Stromal cell of bone marrow (primary cell): ENCODE results near the gene COX4I1.
"Not testable (repeated sequence)": the region's sequence is repeated elsewhere in the genome, so short reads cannot be mapped to it uniquely, and the experiment has no call there.

Source experiments
- DNase-seq: peaks from one replicate; pipeline ENCODE4 v3.0.0-alpha.2; 2012; ENCODE audit warnings: low read depth

Gene COX4I1

DNA sequence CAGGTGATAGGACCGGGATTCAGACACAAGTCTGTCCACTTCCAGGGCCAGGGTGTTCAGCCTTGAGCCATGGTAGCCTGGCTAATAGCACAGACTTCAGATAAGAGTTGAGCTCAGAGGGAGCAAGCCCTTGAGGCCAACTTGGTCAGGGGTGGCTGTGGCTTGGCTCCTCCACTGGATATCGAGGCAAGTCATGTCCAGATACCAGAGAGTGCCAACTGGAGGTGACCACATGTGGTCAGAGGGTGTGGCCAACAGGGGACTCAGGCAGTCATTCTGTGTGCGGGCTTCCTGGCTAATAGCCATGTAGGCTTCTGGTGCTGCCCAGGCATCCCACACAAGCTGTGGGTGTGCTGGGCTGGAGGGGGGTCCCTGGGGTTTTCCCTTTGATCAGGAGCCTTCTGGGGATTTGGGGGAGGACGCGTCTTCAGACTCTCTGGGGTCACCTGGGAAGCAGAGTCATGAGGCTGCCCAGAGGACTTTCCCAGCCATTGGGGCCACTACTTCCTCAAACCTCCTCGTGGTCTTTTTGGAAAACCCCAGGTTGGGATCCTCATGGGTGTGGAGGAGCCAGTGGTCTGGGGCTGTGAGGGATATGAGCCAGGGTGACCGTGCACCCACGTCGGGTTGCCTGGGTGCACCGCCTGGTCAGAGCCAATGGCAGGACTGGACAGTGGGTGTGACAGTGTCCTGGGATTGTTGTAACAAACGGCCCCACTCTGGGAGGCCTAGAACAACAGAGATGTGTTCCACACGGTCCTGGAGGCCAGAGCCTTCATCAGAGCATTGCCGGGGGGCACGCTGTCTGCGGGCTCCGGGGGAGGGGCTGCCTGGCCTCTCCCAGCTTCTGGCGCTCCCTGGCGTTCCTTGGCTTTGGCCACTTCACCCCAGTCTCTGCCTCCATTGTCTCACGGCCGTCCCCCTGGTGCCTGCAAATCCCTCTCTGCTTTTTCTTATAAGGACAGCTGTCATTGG lies 25.0 kb downstream of the COX4I1 start:
- no peak for DNase-seq

DNA sequence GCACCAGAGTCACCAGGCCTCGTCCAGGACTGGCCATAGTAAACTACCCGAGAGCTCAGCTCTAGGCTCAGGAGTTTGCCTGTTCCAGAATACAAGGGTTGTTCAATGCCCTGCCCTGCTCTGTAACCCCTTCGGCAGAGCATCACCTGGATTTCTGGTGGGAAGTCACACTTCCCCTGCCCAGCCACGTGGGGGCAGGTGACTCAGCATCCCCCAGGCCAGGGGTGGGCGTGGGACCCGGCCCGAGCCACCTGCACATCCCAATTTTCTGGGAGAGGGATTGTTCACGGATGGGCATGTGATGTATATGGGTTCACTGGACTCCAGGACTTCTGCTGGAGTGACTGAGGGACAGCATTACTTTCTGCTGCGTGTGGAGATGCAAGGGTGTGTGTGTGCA lies 25.8 kb downstream of the COX4I1 start:
- DNase-seq = no peak

DNA sequence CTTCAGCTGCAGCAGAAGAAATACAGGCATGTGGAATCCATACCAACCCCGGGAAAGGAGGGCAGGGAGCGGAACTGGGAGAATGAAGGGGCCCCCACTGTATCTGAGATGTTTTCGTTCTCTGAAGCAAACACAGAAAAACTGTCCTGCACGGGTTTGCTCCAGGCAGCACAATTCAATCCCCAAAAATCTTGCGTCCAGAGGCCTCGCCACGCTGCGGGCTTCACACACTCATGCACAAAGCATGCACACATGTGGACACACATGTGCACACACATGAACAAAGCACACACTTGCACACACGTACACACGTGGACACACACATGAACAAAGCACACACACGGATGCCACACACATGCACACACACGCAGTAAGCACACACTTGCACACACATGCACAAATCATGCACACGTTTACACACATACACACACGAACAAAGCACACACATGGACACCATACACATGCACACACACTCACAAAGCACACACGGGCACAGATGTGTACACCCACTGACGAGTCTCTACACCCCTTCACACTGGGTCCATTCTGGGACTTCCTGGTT lies 27.3 kb downstream of the COX4I1 start:
- no peak for DNase-seq

DNA sequence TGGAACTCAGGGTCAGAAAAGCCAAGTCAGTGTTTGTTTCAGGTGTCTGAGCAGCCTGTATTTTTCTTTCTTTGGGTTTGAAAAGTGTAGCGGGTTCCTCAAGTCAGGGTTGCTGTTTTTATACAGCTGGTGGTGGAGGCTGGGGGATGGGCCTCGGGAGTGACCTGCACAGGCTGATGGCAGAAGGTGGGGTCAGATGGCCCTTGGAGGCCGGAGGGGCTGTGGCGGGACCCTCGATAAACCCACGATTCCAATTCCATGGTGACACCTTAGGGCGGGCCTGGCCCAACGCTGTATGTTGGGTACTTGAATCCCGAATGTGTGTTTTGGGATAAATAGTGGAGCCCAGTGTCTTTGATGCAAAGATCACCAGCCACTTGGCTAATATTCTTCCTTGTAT lies 28.7 kb downstream of the COX4I1 start:
- no peak for DNase-seq

DNA sequence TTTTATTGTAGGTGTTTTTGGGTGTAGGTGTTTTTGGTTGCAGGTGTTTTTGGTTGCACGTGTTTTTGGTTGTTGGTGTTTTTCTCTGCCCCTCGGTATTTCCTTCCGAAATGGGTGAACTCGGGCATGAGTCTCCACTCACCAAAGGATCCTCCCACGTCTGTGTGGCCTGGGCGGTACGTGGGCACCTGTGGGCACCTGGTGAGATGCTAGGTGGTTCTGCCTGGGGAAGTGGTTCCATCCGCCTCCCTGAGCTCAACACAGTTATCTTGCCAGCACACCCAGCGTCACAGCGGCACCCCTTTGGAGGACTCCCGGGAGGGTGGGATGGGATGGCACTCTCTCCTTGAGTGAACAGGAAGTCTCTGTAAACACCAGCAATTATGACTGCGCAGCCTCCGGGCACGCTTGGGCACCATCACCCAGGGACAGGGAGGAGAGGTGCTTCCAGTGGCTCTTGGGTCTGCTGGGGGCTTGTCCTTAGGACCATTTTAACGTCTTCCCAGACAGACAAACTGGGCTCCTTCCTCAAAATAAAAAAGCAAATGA lies 29.8 kb downstream of the COX4I1 start:
- DNase-seq = no peak

DNA sequence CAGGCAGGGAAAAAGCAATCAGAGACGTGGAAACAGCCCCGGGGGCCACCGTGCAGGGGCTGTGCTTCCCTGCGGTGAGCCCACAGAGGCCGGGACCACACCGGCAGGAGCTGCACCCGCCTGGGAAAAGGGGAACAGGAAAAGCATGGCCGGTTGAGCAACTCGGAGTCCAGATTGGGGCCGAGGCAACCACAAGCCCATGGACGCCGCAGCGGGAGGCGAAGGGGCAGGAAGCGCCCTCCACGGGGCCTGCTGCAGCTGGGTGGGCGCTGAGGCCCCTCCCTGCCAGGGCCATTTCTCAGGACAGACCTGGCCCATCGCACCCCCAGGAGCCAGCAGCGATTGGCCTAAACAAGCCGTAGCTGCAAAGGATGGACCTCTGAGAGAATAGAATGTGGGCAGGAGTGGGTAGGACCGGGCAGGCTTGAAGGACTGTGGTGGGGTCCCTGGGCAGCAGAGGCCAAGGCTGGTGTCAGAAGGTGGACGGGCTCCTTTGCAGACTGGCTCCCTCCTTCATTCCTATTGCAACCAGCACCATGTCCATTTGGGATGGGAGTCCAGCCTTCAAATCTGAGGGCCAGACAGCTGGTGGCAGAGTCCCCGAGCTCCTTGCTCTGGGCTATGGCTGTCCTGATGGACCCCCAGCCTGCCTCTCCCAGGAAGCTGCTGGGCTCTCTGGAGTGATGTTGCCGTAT lies 30.4 kb downstream of the COX4I1 start:
- no peak for DNase-seq

DNA sequence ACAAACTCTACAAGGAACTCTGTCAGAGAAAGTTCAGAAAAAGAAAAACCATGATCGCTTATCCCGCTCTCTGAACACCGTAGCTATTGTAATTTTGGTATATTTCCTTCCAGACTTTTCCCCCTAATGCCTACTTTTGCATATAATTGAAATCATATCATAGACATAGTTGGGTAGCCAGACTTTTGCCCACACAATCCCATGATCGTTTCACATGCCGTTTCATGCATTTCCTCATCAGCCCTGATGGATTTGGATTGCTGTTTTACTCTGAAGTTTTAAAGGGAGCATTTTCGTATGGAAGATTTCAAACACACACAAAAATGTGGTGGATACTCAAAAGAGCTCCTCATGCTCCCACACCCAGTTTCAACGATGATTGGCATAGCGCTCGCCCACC lies 31.3 kb downstream of the COX4I1 start:
- no peak for DNase-seq

DNA sequence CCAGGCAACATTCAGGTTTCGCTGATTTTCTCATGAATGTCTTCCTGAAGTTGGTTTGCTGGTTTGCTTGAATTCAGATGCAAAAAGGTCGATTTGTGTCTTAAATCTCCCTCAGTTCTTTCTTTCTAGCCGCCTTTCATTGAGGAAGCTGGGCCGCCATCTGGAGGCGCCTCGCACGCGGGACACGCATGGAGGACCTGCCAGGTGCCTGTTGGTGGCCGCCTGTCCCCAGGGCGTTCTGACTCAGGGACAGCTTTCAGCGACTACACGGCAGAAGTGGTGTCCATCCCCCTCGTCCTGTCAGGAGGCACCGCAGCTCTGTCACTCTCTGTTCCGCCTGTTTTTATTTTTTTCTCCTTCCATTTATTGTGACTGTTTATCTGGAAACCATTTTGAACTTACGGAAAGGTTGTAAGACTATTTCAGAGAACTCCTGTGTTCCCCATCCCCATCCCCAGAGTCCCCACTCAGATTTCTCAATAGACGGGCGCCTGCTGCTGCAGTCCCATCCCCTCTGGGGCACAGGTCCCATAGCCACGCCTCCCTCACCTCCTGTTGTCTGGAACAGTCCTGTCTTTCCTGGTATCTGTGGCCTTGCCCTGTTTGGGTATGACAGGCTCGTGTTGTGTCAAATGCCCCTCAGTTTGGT lies 33.2 kb downstream of the COX4I1 start:
- no peak for DNase-seq

DNA sequence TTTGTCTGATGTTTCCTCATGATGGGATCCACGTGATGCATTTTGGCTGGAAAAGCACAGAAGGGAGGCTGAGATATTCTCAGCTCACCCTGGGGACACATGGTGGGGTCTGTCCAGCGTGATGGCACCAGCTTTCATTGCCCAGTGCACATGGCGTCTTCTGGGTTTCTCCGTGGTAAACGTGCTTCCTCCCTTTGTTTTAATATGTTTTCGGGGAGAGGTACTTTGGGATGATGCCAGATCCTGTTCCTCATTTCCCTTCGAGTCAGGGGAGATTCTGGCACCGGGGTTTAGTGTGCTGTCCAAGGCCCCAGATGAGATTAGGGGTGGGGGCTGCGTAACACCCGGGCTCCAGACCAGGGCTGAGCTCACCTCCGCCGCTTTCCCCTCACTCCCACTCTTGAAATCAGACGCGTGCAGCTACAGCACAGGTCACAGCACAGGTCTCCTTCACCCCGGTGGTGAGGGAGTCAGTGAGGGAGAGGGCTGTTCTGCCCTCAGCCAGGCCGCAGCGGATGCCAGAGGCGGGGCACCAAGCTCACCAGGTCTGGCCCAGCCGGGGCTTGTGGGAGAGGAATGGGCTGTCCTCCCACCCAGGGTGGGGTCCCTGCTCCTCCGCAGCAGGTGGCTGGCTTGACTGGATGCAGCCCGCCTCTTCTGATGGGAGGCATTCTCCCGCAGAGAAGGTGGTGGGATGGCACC lies 33.9 kb downstream of the COX4I1 start:
- DNase-seq = no peak

DNA sequence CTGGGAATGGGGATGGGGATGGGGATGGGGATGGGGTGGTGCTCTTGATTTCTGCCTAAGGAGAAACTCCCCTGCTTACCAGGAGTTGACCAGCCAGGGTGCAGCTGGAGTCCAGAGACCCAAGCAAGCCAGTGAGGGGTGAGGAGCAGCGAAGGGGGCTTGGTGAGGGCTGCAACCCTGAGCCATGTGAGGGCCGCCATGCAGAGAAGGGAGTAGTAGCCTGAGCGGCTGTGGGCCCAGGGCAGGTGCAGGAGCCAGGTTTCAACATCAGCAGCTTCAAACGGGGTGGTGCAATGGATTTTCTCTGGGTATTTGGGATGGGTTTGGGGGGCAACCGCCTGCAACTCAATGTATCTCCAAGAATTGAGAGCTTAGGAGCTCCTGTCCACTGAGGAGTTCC lies 35.2 kb downstream of the COX4I1 start:
- DNase-seq = no peak

DNA sequence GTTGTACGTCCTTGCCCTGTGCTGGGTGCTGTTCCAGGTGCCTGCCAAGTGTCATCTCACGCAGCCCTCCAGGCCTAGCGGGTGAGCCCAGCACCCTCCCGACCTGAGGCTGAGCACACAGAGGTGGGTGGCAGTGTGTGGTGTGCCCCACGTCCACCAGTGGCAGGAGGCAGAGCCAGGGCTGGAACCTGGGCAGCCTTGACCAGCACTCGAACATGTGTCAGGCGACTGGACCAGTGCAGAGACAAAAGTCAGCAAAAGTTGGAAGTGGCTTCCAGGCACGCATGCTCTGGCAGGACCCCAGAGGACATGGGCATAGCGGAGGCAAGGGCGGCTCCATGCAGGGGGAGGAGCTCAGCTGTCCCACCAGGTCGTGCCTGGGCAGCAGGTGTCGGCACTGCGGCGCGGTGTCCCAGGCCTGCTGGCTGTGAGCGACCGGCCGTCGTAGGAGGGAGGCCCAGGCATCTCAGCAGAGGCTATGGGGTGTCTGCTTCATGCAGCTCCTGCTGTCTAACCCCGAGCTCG lies 35.8 kb downstream of the COX4I1 start:
- no peak for DNase-seq

DNA sequence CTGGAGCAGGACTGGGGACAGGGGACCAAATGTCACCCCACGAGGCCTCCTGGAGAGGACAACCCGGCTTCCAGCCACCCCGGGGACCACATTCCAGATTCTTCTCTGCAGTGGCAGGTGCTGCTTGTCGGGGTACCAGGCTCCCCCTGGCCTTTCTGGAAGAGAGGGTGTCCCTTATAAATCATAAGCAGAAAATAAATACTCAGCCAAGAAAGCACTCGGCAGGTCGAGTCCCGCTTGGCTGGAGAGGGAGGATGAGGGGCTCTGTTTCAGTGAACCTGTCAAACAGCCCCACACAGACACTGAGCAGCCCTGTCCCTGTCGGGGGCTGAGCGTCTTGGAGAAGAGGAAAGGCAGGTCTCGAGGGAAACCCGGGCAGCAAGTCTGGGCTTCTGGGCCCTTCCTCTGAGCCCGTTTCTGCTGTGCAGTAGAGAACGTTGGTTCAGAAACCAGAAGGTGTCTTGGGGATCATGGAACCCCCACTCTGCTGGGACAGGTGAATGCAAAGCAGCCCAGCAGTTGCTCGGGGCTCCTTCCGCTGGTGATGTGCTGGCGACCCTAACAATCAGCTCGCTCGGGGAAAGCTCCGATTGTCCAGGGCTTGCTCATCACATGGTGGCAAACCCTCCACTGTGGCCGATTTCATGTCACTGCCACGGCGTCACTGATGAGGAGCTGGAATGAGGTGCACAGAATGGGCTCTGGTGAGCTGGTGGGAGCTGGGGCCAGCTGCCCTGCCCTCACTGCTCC lies 36.6 kb downstream of the COX4I1 start:
- DNase-seq = no peak

DNA sequence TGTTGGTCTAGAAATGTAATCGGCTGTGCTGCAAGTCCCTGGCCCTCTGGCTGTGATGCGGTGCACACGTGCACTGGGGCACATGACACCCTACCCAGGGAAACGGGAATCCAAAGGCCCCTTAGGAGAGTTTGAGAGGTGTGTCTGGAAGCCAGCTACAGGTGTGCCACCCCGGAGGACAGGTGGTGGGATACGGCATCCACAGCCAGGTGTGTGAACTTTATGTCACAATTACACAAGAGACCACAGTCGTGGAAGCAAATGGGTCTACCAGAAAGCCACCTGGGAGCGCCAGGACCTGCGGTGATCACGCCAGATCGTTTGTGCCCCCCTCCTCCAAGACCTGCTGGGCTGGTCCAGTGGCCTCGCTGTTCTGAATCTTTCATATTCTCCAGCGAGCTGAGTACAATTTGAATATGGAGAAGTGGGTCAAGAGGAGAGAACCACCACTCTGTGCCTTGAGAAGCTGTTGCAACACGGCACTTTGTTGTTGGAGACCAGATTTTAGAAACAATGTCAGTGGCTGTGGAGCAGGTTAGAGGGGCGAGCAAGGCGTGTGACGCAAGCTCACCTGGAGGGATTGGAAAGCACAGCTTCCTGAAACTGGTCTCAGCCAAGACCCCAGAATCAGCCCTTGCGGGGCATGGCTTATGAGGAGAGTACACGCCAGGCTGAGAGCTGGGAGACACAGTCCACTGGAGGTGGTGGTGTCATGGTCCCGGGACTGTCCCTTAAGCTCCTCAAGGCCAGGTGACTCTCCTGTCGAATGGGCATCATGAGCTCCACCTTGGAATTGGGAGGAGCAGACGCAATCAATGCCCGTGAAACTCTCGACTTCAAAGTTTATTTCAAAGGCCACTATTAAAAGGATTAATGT lies 37.4 kb downstream of the COX4I1 start:
- no peak for DNase-seq

DNA sequence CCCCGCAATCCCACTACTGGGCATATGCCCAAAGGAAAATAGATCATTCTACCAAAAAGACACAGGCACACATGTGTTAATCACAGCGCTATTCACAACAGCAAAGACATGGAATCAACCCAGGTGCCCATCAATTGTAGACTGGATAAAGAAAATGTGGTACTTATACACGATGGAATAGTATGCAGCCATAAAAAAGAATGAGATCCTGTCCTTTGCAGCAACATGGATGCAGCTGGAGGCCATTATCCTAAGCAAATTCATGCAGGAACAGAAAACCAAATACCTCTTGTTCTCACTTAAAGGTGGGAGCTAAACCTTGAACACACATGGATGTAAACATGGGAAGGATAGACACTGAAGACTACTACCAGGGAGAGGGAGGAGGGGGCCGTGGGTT lies 38.2 kb downstream of the COX4I1 start:
- not testable (repeated sequence) for DNase-seq

DNA sequence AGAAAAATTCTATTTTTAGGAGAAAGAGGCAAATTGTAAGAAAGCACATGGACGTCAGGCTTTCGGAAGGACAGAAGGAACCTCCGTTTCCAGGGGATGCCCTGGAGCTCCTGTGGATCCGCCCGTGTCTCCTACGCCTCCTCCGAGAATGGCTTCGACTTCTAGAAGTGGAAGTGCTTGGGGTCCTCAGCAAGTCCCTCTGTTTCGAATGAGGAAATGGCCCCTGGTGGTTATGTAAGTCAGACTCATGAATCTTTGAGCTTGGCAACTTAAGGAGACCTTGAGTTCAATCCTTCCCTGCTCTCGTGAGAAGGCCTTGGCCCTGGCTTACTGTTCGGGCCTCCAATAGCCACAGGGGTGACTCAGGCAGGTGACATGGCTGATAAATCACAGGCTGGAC lies 38.9 kb downstream of the COX4I1 start:
- no peak for DNase-seq

DNA sequence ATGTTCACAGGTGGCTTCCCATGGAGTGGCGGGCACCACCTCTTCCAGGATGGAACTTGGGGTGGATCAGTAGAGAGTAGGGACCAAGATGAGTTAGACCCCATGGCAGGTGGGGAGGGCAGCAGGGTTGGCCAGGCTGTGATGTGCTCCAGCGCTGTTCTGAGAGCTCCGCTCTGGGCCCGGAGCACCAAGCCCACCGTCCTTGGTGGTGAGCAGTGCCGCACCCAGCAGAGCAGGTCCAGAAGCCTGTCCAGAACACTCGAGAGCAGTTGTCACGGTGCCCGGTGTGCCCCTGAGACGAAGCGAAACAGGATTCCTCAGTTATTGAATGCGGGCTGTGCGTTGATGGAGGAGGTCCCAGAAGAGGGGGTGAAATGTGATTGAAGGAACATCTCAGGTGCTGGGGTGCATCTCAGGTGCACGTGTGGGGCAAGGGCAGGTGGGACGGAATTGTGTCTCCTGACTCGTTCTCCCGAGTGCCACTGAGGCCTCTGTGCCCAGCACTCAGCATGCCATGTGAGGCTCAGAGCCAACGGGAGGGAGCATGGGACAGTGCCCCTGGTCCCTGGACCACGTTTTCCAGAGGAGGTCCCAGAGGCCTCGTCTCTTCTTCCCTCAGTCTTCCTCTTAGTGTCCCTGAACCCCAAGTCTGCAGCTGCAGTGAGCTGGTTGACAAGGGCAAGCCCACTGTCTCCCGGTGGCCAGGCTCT lies 39.5 kb downstream of the COX4I1 start:
- DNase-seq = no peak

DNA sequence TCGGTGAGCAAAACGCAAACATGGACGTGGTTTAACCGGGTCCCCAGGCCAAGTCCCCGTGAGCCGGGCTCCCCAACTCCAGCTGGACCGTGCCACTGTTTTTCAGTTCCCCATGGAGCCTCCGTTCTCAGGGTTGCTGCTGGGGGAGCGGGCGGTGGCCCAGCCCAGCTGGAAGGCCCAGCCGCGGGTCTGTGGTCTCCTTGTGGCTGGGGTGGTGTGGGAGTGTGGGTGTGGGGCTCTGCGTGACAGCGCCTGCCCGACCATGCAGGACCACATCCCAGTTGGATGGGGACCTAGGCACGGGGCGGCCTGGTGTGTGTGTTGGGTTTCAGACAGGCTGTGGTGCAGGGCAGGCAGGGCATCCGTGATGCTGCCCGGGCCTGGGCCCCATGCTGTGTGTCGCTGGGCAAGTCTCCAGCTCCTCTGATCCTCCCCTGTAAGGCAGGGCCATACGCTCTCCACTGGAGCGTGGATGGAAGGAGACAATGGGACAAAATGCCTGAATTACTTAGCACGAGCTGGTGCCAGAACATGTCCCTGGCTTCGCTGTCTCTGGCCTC lies 40.3 kb downstream of the COX4I1 start:
- DNase-seq = no peak

DNA sequence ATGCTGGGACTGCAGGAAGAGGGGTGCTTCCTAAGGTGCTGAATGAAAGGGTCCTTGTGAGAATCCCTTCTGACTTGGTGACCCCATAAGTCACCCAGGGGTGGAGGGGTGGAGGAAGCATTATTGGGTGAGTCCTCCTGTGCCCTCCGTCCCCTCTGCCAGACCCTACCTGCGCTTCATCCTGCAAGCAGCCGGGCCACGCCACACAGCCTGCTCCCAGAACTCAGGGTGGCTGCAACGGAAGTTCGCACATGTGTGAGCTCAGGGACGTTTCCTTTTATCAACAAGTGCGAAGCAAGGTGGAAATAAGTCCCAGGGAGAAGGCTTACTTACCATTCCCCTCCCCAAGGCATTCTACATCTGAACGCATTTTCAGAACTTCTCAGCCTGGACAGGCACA lies 40.9 kb downstream of the COX4I1 start:
- no peak for DNase-seq

DNA sequence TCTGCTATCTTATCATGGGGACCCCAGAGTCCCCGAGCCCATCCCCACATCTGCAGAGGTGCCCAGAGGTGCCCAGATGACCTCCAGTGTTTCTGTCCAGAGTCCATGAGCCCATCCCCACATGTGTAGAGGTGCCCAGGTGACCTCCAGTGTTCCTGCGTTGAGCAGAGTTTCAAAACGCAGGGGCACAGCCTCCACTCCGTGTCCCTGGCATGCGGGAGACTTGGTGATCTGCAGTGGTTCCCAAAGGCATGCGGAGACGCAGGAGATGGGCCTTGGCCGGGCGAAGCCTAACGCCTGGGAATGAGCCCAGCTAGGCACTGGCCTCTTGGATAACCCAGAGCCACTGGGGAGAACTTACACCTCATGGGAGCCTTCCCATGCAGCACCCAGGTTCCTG lies 41.3 kb downstream of the COX4I1 start:
- no peak for DNase-seq
